ENCODE measurements around the gene GLI1.
"Not testable (repeated sequence)": the region's sequence is repeated elsewhere in the genome, so short reads cannot be mapped to it uniquely, and the experiment has no call there.

GLI1 gene

DNA sequence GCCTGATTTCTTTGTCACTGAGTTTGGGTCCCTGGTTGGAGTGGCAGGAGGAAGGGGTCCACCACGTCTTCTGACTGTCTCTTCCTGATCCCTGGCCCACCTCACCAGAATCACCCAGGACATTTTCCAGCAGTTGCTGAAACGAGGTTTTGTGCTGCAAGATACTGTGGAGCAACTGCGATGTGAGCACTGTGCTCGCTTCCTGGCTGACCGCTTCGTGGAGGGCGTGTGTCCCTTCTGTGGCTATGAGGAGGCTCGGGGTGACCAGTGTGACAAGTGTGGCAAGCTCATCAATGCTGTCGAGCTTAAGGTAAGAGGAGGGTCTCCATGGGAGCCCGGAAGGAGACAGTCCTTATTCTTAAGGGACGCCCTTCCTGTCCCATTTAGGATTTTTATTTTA lies 40.6 kb downstream of the GLI1 start:
- TF ChIP-seq, protein P1, sequence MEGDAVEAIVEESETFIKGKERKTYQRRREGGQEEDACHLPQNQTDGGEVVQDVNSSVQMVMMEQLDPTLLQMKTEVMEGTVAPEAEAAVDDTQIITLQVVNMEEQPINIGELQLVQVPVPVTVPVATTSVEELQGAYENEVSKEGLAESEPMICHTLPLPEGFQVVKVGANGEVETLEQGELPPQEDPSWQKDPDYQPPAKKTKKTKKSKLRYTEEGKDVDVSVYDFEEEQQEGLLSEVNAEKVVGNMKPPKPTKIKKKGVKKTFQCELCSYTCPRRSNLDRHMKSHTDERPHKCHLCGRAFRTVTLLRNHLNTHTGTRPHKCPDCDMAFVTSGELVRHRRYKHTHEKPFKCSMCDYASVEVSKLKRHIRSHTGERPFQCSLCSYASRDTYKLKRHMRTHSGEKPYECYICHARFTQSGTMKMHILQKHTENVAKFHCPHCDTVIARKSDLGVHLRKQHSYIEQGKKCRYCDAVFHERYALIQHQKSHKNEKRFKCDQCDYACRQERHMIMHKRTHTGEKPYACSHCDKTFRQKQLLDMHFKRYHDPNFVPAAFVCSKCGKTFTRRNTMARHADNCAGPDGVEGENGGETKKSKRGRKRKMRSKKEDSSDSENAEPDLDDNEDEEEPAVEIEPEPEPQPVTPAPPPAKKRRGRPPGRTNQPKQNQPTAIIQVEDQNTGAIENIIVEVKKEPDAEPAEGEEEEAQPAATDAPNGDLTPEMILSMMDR (IDR thresholded peaks at IDR 0.05; ENCODE audit: low read depth, low read length, missing control alignments): no peak
- H3K4me3 ChIP-seq (replicated peaks; ENCODE audit: low read depth, low read length): no peak overlapping the region
- no peak for DNase-seq (ENCODE audit: extremely low read depth, low read depth)

DNA sequence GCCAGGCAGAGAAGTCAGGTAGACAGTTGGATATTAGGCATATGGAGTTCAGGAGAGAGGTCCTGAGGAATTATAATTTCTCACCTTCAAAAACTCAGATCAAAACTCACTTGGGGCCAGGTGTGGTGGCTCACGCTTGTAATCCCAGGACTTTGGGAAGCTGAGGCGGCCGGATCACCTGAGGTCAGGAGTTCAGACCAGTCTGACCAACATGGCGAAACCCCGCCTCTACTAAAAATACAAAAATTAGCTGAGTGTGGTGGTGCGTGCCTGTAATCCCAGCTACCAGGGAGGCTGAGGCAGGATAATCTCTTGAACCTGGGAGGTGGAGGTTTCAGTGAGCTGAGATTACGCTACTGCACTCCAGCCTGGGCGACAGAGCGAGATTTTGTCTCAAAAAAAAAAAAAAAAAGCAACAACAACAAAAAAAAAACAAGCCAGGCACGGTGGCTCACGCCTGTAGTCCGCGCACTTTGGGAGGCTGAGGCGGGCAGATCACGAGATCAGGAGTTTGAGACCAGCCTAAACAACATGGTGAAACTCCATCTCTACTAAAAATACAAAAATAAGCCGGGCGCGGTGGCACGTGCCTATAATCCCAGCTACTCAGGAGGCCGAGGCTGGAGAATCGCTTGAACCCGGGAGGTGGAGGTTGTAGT lies 42.9 kb downstream of the GLI1 start:
- not testable (repeated sequence) for H3K4me3 ChIP-seq (replicated peaks; ENCODE audit: low read depth, low read length); DNase-seq (ENCODE audit: extremely low read depth, low read depth)

DNA sequence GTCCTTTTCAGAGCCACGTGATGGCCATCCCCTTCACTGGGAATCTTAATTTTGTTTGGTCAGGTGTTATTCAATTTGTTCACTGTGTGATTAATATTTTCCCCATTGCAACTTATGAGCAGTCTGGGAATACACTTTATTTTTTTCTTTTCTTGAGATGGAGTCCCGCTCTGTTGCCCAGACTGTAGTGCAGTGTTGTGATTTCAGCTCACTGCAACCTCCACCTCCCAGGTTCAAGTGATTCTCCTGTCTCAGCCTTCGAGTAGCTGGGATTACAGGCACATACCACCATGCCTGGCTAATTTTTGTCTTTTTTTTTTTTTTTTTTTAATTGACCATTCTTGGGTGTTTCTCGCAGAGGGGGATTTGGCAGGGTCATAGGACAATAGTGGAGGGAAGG lies 47.0 kb downstream of the GLI1 start:
- not testable (repeated sequence) for DNase-seq (ENCODE audit: extremely low read depth, low read depth); H3K4me3 ChIP-seq (replicated peaks; ENCODE audit: low read depth, low read length)

DNA sequence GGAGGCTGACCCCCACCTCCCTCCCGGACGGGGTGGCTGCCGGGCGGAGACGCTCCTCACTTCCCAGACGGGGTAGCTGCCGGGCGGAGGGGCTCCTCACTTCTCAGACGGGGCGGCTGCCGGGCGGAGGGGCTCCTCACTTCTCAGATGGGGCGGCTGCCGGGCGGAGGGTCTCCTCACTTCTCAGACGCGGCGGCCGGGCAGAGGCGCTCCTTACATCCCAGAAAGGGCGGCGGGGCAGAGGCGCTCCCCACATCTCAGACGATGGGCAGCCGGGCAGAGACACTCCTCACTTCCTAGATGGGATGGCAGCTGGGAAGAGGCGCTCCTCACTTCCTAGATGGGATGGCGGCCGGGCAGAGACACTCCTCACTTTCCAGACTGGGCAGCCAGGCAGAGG lies 48.2 kb downstream of the GLI1 start:
- H3K4me3 ChIP-seq (replicated peaks; ENCODE audit: low read depth, low read length); DNase-seq (ENCODE audit: extremely low read depth, low read depth): not testable (repeated sequence)

DNA sequence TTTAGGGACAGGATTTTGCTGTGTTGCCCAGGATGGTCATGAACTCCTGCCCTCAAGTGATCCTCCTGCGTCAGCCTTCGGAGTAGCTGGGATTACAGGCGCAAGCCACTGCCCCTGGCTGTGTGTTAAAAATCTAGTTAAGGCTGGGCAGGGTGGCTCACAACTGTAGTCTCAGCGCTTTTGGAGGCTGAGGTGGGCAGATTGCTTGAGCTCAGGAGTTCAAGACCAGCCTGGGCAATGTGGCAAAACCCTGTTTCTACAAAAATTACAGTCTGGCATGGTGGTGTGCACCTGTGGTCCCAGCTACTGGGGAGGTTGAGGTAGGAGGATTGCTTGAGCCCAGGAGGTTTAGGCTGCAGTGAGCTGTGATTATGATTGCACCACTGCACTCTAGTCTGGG lies 51.6 kb downstream of the GLI1 start:
- no peak for DNase-seq (ENCODE audit: extremely low read depth, low read depth)
- H3K4me3 ChIP-seq (replicated peaks; ENCODE audit: low read depth, low read length): no peak overlapping the region
- TF ChIP-seq, protein P1 (IDR thresholded peaks at IDR 0.05; ENCODE audit: low read depth, low read length, missing control alignments): no peak

DNA sequence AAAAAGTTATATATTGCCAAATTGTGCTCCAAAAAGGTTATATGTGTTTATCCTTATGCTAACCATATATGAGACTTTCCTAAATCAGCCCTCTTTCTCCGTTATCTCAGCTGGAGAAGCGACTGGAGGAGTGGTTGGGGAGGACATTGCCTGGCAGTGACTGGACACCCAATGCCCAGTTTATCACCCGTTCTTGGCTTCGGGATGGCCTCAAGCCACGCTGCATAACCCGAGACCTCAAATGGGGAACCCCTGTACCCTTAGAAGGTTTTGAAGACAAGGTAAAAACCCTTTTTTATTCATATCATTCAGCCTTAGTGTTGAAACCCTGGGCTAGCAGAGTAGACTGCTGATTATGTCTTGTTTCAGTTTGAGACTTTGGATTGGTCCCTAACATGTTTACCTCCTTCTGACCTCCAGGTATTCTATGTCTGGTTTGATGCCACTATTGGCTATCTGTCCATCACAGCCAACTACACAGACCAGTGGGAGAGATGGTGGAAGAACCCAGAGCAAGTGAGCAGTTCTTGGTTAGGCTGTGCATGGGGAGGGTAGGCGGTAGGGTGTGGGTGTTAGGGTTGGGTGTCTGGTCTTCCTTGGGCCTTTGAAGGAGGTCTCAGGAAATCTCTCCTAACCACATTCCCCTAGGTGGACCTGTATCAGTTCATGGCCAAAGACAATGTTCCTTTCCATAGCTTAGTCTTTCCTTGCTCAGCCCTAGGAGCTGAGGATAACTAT lies 52.2 kb downstream of the GLI1 start:
- DNase-seq (ENCODE audit: extremely low read depth, low read depth): no peak
- no peak overlapping the region for H3K4me3 ChIP-seq (replicated peaks; ENCODE audit: low read depth, low read length)
- TF ChIP-seq, protein P1 (IDR thresholded peaks at IDR 0.05; ENCODE audit: low read depth, low read length, missing control alignments): no peak

DNA sequence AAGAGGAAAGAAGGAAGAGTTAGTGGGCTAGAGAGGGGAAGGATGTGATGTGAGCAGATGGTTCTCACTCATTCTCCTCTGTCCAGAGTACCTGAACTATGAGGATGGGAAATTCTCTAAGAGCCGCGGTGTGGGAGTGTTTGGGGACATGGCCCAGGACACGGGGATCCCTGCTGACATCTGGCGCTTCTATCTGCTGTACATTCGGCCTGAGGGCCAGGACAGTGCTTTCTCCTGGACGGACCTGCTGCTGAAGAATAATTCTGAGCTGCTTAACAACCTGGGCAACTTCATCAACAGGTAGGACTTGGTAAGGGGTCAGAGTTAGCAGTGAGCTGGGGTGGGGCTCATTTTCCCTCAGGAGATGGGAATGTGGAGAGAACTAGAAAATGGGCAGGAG lies 53.1 kb downstream of the GLI1 start:
- H3K4me3 ChIP-seq (replicated peaks; ENCODE audit: low read depth, low read length): no peak overlapping the region
- TF ChIP-seq, protein P1 (IDR thresholded peaks at IDR 0.05; ENCODE audit: low read depth, low read length, missing control alignments): no peak
- no peak for DNase-seq (ENCODE audit: extremely low read depth, low read depth)

DNA sequence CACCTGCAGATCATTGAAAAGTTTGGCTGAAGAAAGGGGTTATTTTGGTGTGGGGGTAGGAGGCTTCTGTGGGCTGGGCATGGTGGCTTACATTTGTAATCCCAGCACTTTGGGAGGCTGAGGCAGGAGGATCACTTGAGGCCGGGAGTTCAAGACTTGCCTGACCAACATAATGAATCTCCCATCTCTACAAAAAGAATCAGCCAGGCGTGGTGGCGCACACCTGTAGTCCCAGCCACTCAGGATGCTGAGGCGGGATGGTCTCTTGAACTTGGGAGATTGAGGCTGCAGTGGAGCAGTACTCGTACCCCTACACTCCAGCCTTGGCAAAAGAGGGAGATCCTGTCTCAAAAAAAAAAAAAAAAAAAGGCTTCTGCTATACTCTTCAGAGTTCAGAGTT lies 53.7 kb downstream of the GLI1 start:
- no peak for DNase-seq (ENCODE audit: extremely low read depth, low read depth)
- H3K4me3 ChIP-seq (replicated peaks; ENCODE audit: low read depth, low read length): no peak overlapping the region
- TF ChIP-seq, protein P1 (IDR thresholded peaks at IDR 0.05; ENCODE audit: low read depth, low read length, missing control alignments): no peak

DNA sequence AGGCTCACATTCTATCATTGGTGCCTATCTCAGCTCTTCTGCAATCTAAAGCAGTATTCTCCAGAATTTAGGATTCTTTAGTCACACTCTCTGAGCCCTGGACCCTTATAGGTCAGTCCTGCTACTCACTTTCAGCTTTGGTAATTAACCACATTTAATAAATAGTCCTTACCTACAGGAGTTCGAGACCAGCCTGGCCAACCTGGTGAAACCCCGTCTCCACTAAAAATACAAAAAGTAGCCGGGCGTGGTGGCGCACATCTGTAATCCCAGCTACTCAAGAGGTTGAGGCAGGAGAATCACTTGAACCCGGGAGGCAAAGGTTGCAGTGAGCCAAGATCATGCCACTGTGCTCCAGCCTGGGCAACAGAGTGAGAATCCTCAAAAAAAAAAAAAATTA lies 54.1 kb downstream of the GLI1 start:
- not testable (repeated sequence) for DNase-seq (ENCODE audit: extremely low read depth, low read depth); H3K4me3 ChIP-seq (replicated peaks; ENCODE audit: low read depth, low read length)

DNA sequence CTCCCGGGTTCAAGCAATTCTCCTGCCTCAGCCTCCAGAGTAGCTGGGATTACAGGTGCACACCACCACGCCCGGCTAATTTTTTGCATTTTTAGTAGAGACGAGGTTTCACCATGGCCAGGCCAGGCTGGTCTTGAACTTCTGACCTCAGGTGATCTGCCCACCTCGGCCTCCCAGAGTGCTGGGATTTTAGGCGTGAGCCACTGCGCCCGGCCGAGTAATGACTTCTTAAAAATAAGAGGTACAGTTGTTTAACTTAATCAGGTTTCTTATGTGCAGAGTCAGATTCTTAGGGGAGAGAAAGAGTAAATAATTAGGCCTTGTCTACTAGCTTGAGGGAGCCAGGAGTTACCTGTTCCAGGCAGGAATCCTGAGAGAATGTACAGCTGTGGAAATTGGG lies 54.7 kb downstream of the GLI1 start:
- H3K4me3 ChIP-seq (replicated peaks; ENCODE audit: low read depth, low read length); DNase-seq (ENCODE audit: extremely low read depth, low read depth): not testable (repeated sequence)
